Measurements from ENCODE around the gene SLCO1A2. TPM values are rescaled to one million over a fixed set of nuclear protein-coding genes. Genes with fewer than 3 reads are reported as not detected.

The SLCO1A2 gene
- total RNA-seq, 1 experiment from 2014 or later, result not detected

DNA sequence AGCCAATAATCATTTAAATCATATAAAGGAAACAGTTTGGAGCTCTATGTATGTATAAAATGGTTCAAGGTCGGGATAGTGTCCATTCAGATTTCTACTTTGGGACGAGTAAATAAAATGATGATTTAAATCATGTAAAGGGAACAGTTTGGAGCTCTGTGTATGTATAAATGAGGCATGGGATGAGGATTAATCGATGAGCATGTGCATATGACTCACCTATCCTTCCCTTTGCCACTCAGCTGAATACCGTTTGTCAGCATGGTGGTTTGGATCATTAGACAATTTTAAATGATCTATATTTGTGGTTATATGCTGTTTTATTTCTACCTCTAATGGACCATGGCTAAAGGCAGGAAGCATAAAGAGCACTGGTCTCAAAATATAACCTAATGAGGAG, 7.1 kb upstream of the SLCO1A2 start:
- intact Hi-C loops (cut with micrococcal nuclease; ENCODE audit: unreplicated experiment) (no loop called here), in situ Hi-C loops (cut with HindIII; ENCODE audit: low pct_unique_long_range_greater_than_20kb, low sequenced_read_pairs) (no loop called here)
- Histone ChIP-seq H3K36me3 (ENCODE audit: control insufficient read depth, insufficient read depth, low read length) (no peaks in the 10 kb centered on the region), H3K4me1 (ENCODE audit: control insufficient read depth, insufficient read depth, low read length) (no peaks in the 10 kb centered on the region), H3K9me3 (ENCODE audit: control insufficient read depth, insufficient read depth, low read depth, low read length) (no peaks in the 10 kb centered on the region), H3K4me3 (ENCODE audit: low read depth in 2 of 2, low read length in 2 of 2) (no peak overlapping the region), H3K27me3 (ENCODE audit: control insufficient read depth, insufficient read depth, low read length) (no peaks in the 10 kb centered on the region), H3K27ac (ENCODE audit: low read length) (no peak overlapping the region)
- no TSS peak for BruUV-seq (replicated peaks)
- ATAC-seq (no peak), DNase-seq (ENCODE audit: low read depth, low spot score) (no peak)
- CTCF ChIA-PET, result no interaction called here
- TF ChIP-seq TCF7L2 (IDR thresholded peaks at IDR 0.05; ENCODE audit: low read depth, low read length) (no peak), POLR2AphosphoS5 (IDR thresholded peaks at IDR 0.05; ENCODE audit: low read depth, low read length) (no peak), SIN3A (IDR thresholded peaks at IDR 0.05; ENCODE audit: borderline replicate concordance, insufficient read depth, low read depth, low read length) (no peak)
- TF ChIP-seq, protein P1, sequence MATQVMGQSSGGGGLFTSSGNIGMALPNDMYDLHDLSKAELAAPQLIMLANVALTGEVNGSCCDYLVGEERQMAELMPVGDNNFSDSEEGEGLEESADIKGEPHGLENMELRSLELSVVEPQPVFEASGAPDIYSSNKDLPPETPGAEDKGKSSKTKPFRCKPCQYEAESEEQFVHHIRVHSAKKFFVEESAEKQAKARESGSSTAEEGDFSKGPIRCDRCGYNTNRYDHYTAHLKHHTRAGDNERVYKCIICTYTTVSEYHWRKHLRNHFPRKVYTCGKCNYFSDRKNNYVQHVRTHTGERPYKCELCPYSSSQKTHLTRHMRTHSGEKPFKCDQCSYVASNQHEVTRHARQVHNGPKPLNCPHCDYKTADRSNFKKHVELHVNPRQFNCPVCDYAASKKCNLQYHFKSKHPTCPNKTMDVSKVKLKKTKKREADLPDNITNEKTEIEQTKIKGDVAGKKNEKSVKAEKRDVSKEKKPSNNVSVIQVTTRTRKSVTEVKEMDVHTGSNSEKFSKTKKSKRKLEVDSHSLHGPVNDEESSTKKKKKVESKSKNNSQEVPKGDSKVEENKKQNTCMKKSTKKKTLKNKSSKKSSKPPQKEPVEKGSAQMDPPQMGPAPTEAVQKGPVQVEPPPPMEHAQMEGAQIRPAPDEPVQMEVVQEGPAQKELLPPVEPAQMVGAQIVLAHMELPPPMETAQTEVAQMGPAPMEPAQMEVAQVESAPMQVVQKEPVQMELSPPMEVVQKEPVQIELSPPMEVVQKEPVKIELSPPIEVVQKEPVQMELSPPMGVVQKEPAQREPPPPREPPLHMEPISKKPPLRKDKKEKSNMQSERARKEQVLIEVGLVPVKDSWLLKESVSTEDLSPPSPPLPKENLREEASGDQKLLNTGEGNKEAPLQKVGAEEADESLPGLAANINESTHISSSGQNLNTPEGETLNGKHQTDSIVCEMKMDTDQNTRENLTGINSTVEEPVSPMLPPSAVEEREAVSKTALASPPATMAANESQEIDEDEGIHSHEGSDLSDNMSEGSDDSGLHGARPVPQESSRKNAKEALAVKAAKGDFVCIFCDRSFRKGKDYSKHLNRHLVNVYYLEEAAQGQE (IDR thresholded peaks at IDR 0.05; ENCODE audit: insufficient read depth in 1 of 2, low read depth in 2 of 2, low read length in 1 of 2), result no peak
- TF ChIP-seq, protein P2, sequence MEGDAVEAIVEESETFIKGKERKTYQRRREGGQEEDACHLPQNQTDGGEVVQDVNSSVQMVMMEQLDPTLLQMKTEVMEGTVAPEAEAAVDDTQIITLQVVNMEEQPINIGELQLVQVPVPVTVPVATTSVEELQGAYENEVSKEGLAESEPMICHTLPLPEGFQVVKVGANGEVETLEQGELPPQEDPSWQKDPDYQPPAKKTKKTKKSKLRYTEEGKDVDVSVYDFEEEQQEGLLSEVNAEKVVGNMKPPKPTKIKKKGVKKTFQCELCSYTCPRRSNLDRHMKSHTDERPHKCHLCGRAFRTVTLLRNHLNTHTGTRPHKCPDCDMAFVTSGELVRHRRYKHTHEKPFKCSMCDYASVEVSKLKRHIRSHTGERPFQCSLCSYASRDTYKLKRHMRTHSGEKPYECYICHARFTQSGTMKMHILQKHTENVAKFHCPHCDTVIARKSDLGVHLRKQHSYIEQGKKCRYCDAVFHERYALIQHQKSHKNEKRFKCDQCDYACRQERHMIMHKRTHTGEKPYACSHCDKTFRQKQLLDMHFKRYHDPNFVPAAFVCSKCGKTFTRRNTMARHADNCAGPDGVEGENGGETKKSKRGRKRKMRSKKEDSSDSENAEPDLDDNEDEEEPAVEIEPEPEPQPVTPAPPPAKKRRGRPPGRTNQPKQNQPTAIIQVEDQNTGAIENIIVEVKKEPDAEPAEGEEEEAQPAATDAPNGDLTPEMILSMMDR (IDR thresholded peaks at IDR 0.05), result no peak
- POLR2A ChIA-PET, result no interaction called here

DNA sequence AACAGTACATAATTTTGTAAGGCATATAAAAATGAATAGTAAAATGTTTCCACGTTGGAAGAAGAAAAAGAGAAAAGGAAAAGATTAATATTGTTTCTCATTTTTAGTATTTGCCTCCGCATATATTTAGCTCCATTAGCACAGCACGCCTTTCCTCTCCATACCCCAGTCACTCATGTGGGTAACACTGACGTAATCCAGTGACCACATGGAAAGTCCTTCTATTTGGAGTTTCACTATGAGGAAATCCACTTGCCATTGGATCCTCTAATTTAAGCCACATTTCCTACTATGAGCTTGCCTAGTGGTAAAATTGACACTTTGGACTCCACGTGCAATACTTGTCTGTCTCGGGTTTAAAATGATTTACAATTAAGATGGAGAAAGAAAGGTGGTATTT, 5.7 kb upstream of the SLCO1A2 start:
- no peak for ATAC-seq
- no peak overlapping the region for H3K4me3 ChIP-seq (ENCODE audit: low read depth in 2 of 2, low read length in 2 of 2)

More for the DNA sequence above, 5.7 kb upstream of the SLCO1A2 start:
- H3K4me1 ChIP-seq (ENCODE audit: control insufficient read depth, insufficient read depth, low read length), result no peaks in the 10 kb centered on the region
- no peak for DNase-seq (ENCODE audit: low read depth, low spot score)
- no peaks in the 10 kb centered on the region for H3K27me3 ChIP-seq (ENCODE audit: control insufficient read depth, insufficient read depth, low read length)
- POLR2A ChIA-PET, result no interaction called here
- no peak overlapping the region for H3K27ac ChIP-seq (ENCODE audit: low read length)
- H3K9me3 ChIP-seq (ENCODE audit: control insufficient read depth, insufficient read depth, low read depth, low read length), result no peaks in the 10 kb centered on the region
- in situ Hi-C loops (cut with HindIII; ENCODE audit: low pct_unique_long_range_greater_than_20kb, low sequenced_read_pairs), result no loop called here
- CTCF ChIA-PET, result no interaction called here
- intact Hi-C loops (cut with micrococcal nuclease; ENCODE audit: unreplicated experiment), result no loop called here
- TF ChIP-seq TCF7L2 (IDR thresholded peaks at IDR 0.05; ENCODE audit: low read depth, low read length) (no peak), POLR2AphosphoS5 (IDR thresholded peaks at IDR 0.05; ENCODE audit: low read depth, low read length) (no peak), SIN3A (IDR thresholded peaks at IDR 0.05; ENCODE audit: borderline replicate concordance, insufficient read depth, low read depth, low read length) (no peak)
- TF ChIP-seq, protein P2 (IDR thresholded peaks at IDR 0.05), result no peak
- TF ChIP-seq, protein P1 (IDR thresholded peaks at IDR 0.05; ENCODE audit: insufficient read depth in 1 of 2, low read depth in 2 of 2, low read length in 1 of 2), result no peak
- BruUV-seq (replicated peaks), result no TSS peak
- H3K36me3 ChIP-seq (ENCODE audit: control insufficient read depth, insufficient read depth, low read length), result no peaks in the 10 kb centered on the region

Data from Panc1 (cell line).